GM12878 (cell line): Measurements from ENCODE around the gene RPS6KL1. TPM values are rescaled to one million over a fixed set of nuclear protein-coding genes. Genes with fewer than 3 reads are reported as not detected.

ENCODE experiments used
- ATAC-seq: fragments of 200-7000 bp; cut with Tn5 transposase; 3 replicates; pipeline ENCODE4 v1.9.1; 2020; ENCODE audit warnings: mild to moderate bottlenecking, moderate library complexity
- BruUV-seq: library from RNA; stranded (reverse); fragments of 400-500 nt; replicated peaks from 2 replicates; lab custom pipeline; 2021; lab: Mats Ljungman, UMichigan
- CTCF ChIA-PET: fragments of 300-600 bp; sonication (Branson Sonifier 250); formaldehyde crosslinking; extraction: SDS; loops from one replicate; lab custom pipeline; 2021; ENCODE audit warnings: inconsistent platforms; lab: Yijun Ruan, JAX
- POLR2A ChIA-PET: fragments of 350-600 bp; formaldehyde crosslinking; extraction: SDS; loops from one replicate; lab custom pipeline; 2021; ENCODE audit warnings: inconsistent platforms; lab: Charles Lee
- RAD21 ChIA-PET: fragments of 300-600 bp; sonication (Branson Sonifier 250); formaldehyde crosslinking; loops from one replicate; lab custom pipeline; 2023; ENCODE audit warnings: antibody characterized with exemption; ENCODE audit not compliant: unreplicated experiment; lab: Charles Lee
- SMC1A ChIA-PET: fragments of 300-600 bp; sonication (Branson Sonifier 250); formaldehyde crosslinking; loops from one replicate; lab custom pipeline; 2023; ENCODE audit not compliant: unreplicated experiment, uncharacterized antibody; lab: Charles Lee
- DNase-seq: peaks from one replicate; pipeline ENCODE4 v3.0.0-alpha.2; 2011; ENCODE audit warnings: low read depth, low spot score
- FAIRE-seq: peaks from 3 replicates; lab custom pipeline; 2011; peaks lifted over from hg19 to GRCh38; lab: Jason Lieb, UNC
- H2AFZ ChIP-seq: 2 replicates; pipeline ENCODE4 v1.6.0; 2011; ENCODE audit warnings: low read depth, low read length, control low read depth; ENCODE audit not compliant: control insufficient read depth
- H3K27ac ChIP-seq: 2 replicates; pipeline ENCODE4 v1.5.1; 2011; ENCODE audit warnings: control low read depth; ENCODE audit not compliant: control insufficient read depth, insufficient read depth
- H3K27me3 ChIP-seq, 2 experiments: replicated peaks in 1 of 2; 2 replicates each; pipeline versions ENCODE4 v1.6.0 to v1.6.1; 2011; ENCODE audit warnings: low read length in 1 of 2; ENCODE audit not compliant: control insufficient read depth in 2 of 2, insufficient read depth in 2 of 2
- H3K36me3 ChIP-seq, 2 experiments: 2 replicates each; pipeline ENCODE4 v1.5.1; 2011; ENCODE audit warnings: low read length in 1 of 2; ENCODE audit not compliant: control insufficient read depth in 2 of 2, insufficient read depth in 2 of 2
- H3K4me1 ChIP-seq: 2 replicates; pipeline ENCODE4 v1.6.1; 2011; ENCODE audit warnings: mild to moderate bottlenecking, low read length, moderate library complexity, mixed read lengths; ENCODE audit not compliant: control insufficient read depth, insufficient read depth
- H3K4me2 ChIP-seq: 2 replicates; pipeline ENCODE4 v1.6.0; 2011; ENCODE audit warnings: control low read depth; ENCODE audit not compliant: control insufficient read depth, insufficient read depth
- H3K4me3 ChIP-seq: fragments of 200-600 bp; sonication (generic); 2 replicates; pipeline ENCODE4 v1.5.1; 2016
- H3K79me2 ChIP-seq: 2 replicates; pipeline ENCODE4 v1.6.0; 2011; ENCODE audit warnings: low read length; ENCODE audit not compliant: control insufficient read depth, insufficient read depth
- H3K9ac ChIP-seq: 2 replicates; pipeline ENCODE4 v1.8.0; 2011; ENCODE audit warnings: low read length, control low read depth, mixed read lengths; ENCODE audit not compliant: control insufficient read depth, insufficient read depth
- H3K9me3 ChIP-seq: replicated peaks from 3 replicates; pipeline ENCODE4 v1.5.1; 2011; ENCODE audit warnings: mild to moderate bottlenecking, low read length; ENCODE audit not compliant: control insufficient read depth, insufficient read depth
- H4K20me1 ChIP-seq: 2 replicates; pipeline ENCODE4 v1.6.0; 2011; ENCODE audit not compliant: control insufficient read depth, insufficient read depth
- CREM ChIP-seq: IDR thresholded peaks from 2 replicates; pipeline ENCODE4 v1.6.1; 2014; ENCODE audit warnings: antibody characterized with exemption, low read depth
- CUX1 ChIP-seq: IDR thresholded peaks from 2 replicates; pipeline ENCODE4 v1.6.1; 2012; ENCODE audit warnings: improper control_type of control experiment, low read depth, low read length; ENCODE audit not compliant: insufficient replicate concordance
- FOS ChIP-seq: IDR thresholded peaks from 3 replicates; pipeline ENCODE4 v1.6.1; 2011; ENCODE audit warnings: borderline replicate concordance; ENCODE audit not compliant: insufficient read length; ENCODE audit errors: extremely low read depth
- IKZF1 ChIP-seq: fragments of 450-650 bp; conservative IDR thresholded peaks from 2 replicates; pipeline ENCODE4 v1.6.1; 2017; ENCODE audit warnings: antibody characterized with exemption, mild to moderate bottlenecking
- KLF5 ChIP-seq: fragments of 450-650 bp; IDR thresholded peaks from 2 replicates; pipeline ENCODE4 v1.6.1; 2014; ENCODE audit warnings: mild to moderate bottlenecking; ENCODE audit not compliant: partially characterized antibody
- RELA ChIP-seq: fragments of 450-650 bp; IDR thresholded peaks from 2 replicates; pipeline ENCODE4 v1.8.0; 2014; ENCODE audit warnings: borderline replicate concordance; ENCODE audit not compliant: partially characterized antibody
- RFX5 ChIP-seq: IDR thresholded peaks from 2 replicates; pipeline ENCODE4 v1.6.1; 2011; ENCODE audit warnings: low read depth, low read length, improper control_type of control experiment
- SIN3A ChIP-seq: IDR thresholded peaks from 2 replicates; pipeline ENCODE4 v1.6.1; 2012; ENCODE audit warnings: low read depth, low read length, improper control_type of control experiment
- SMAD1 ChIP-seq: fragments of 450-650 bp; IDR thresholded peaks from 2 replicates; pipeline ENCODE4 v1.6.1; 2018; ENCODE audit warnings: mild to moderate bottlenecking, low read depth; ENCODE audit not compliant: partially characterized antibody
- SPI1 ChIP-seq: IDR thresholded peaks from 2 replicates; pipeline ENCODE4 v1.6.1; 2011; ENCODE audit warnings: low read depth, mild to moderate bottlenecking, low read length, moderate library complexity, borderline replicate concordance; ENCODE audit not compliant: insufficient read depth
- YBX1 ChIP-seq: fragments of 450-650 bp; IDR thresholded peaks from 2 replicates; pipeline ENCODE4 v1.6.1; 2016; ENCODE audit warnings: antibody characterized with exemption
- ZNF24 ChIP-seq: fragments of 450-650 bp; IDR thresholded peaks from 2 replicates; pipeline ENCODE4 v1.6.1; 2017; ENCODE audit warnings: antibody characterized with exemption, mild to moderate bottlenecking
- ZNF622 ChIP-seq: fragments of 450-650 bp; IDR thresholded peaks from 2 replicates; pipeline ENCODE4 v1.6.1; 2017; ENCODE audit warnings: mild to moderate bottlenecking, inconsistent platforms
- WGBS: methylation state at CpG from one replicate; pipeline ENCODE4 v1.1.6; 2016; ENCODE audit warnings: low lambda C conversion rate; ENCODE audit not compliant: insufficient replicate concordance, insufficient coverage; ENCODE audit errors: missing lambda C conversion rate; 5-methylcytosine and 5-hydroxymethylcytosine counted together
- in situ Hi-C: fragments of 300-500 bp; cut with MboI; formaldehyde crosslinking; loops from 9 replicates; pipeline ENCODE4 v1.14.3; 2018; ENCODE audit warnings: mixed read lengths
- intact Hi-C: fragments of 100-400 bp; cut with micrococcal nuclease; formaldehyde crosslinking; loops from one replicate; pipeline ENCODE4 v1.14.2; 2022; ENCODE audit not compliant: unreplicated experiment
- polyA plus RNA-seq, 11 experiments: library from polyadenylated mRNA; depleted of rRNA in 4 of 11; unstranded in 6 of 11; stranded (reverse) in 5 of 11; fragments of >200 nt; fragmentation: Nextera tagmentation in 4 of 11; fragmentation: Illumina TruSeq in 1 of 11; extraction: Ambion mirVana in 4 of 11; extraction: Trizol in 1 of 11; gene quantifications; 1 replicate in 1 of 11; 2 replicates in 10 of 11; pipeline versions ENCODE4 v1.2.1 to v1.2.3, GENCODE V29; 2011 to 2016; ENCODE audit warnings: inconsistent platforms in 2 of 11, missing spikeins in 2 of 11, low read depth in 1 of 11
- total RNA-seq, 4 experiments: library from RNA; depleted of rRNA in 3 of 4; stranded (reverse); fragments of >200 nt in 3 of 4; fragmentation: Illumina TruSeq in 1 of 4; extraction: Trizol in 1 of 4; gene quantifications; 2 replicates each; pipeline versions ENCODE4 v1.2.1 to v1.2.3, GENCODE V29; 2013 to 2021
- TF ChIP-seq, protein P1 (sequence below): IDR thresholded peaks from 2 replicates; pipeline ENCODE4 v1.6.1; 2012; ENCODE audit warnings: low read depth, low read length, improper control_type of control experiment

Gene RPS6KL1
- total and polyA plus RNA-seq, 10 of the 15 experiments (the other 5 are each of a cell fraction or from before 2014, with no cell fraction given): 0.04 to 4.2 (median 2.0) TPM

- TF ChIP-seq ZNF622: no peak
These were observed 46.8 kb downstream of the RPS6KL1 start, which contains the start of gene PROX2 (continued) for GRCh38 chr14:74875941-74876913.

DNA sequence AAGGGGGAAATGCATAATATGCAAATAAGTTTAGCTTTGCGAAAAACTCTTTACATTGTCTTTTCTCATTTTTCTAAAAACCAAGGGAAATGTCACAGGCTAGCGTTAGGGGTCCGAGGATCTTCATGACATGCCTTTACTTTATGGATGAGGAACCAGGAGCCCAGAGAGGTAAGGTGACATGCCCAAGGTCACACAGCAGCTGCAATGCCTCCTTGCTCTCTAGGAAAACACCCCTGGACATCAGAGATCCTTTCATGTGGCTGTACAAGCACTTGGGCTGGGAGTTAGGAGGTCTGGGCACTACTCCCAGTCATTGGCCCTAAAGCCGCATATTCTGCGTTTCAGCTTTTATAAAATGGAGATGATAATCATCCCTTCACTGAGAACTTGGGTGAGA lies 47.9 kb downstream of the RPS6KL1 start:
- no peak overlapping the region for H3K27ac ChIP-seq
- peaks cover 10% of the 10 kb centered on the region for H3K4me1 ChIP-seq
- H3K9ac ChIP-seq: no peak overlapping the region
- ChIA-PET POLR2A (no interaction called here), RAD21 (no interaction called here), SMC1A (interaction anchor here (0.7 to 5.0 kb wide), 3 partner anchors 13 to 186 kb away, joined by 3 to 30 read pairs (median 3); no protein-coding TSS in a partner anchor), CTCF (interaction anchor here (8.2 to 20.7 kb wide), 2 partner anchors 17 to 30 kb away, joined by 73 to 289 read pairs; no protein-coding TSS in a partner anchor)
- no peak overlapping the region for H3K4me3 ChIP-seq
- no peaks in the 10 kb centered on the region for H3K79me2 ChIP-seq
- FAIRE-seq (no peak), ATAC-seq (no peak), DNase-seq (no peak)
- no peaks in the 10 kb centered on the region for H3K36me3 ChIP-seq
- H4K20me1 ChIP-seq: no peaks in the 10 kb centered on the region
- no peak overlapping the region for H3K4me2 ChIP-seq
- intact Hi-C loops: no loop called here
- no peaks in the 10 kb centered on the region; a peak in 1 of 4 replicates for H3K27me3 ChIP-seq
- no peaks in the 10 kb centered on the region for H3K9me3 ChIP-seq
- in situ Hi-C loops: no loop called here
- H2AFZ ChIP-seq: no peak overlapping the region
- BruUV-seq: no TSS peak
- 92% methylated on average over 5 of the region's 5 CpGs for WGBS
- TF ChIP-seq RELA: no peak
- TF ChIP-seq SMAD1: no peak
- TF ChIP-seq CUX1: no peak
- no peak for TF ChIP-seq ZNF24
- no peak for TF ChIP-seq KLF5
- TF ChIP-seq, protein P1, sequence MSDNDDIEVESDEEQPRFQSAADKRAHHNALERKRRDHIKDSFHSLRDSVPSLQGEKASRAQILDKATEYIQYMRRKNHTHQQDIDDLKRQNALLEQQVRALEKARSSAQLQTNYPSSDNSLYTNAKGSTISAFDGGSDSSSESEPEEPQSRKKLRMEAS: no peak
- TF ChIP-seq IKZF1: no peak
- no peak for TF ChIP-seq SIN3A
- no peak for TF ChIP-seq RFX5
- no peak for TF ChIP-seq SPI1
- TF ChIP-seq YBX1: no peak
- TF ChIP-seq FOS: no peak
- no peak for TF ChIP-seq CREM
